ENCODE results near the gene MCF2L2.

GRCh38 chr3:183378951-183379350 lies 49.5 kb downstream of the MCF2L2 start:
- no peak for TF ChIP-seq EZH2 (IDR thresholded peaks at IDR 0.05; ENCODE audit: insufficient read depth, poor library complexity, severe bottlenecking)
- TF ChIP-seq EZH2phosphoT487 (IDR thresholded peaks at IDR 0.05; ENCODE audit: insufficient read depth, low read depth) = no peak
